ENCODE data around the gene TM9SF1. TPM values are rescaled to one million over a fixed set of nuclear protein-coding genes. Genes with fewer than 3 reads are reported as not detected.

The TM9SF1 gene
- total and polyA plus RNA-seq, 7 donors: 7.9 to 37.2 (median 33.5) TPM

DNA sequence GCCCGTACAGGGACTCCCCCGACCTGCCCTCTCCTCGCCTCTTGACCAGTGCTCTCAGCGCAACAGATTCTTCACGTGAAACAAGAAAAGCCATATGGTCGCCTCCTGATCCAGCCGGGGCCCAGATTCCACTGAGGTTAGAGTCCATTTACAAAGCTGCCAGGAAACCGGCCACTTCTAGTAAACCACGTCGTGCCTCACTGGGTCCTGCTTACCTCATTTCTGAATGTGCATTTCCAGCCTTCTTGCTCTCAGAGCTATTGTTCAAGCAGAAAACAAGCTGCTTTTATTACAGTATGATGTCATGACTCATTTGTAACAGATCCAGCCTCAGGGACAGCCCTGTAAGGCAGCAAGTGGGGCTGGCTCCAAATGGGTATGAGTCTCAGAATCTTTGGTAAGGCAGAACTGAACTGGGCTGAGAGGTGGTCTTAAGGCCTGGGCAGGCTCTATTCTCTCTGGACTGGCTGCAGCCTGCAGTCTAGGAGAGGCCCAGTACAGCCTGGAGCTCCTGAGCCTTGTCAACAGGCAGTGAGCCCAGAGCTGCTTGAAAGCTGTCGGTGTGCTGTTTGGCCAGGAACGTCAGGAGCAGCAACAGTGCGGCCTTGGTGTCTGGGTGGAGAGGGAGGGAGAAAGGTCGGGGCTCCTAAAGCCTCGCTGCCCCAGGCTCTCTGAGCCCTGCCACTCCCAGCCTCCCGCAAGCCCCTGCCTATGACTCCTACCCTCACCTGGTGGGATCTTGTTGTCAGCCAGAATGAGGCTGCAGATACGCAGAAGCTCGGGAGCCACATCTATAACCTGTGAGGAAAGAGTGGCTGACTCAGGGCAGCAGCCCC, 15.1 kb downstream of the TM9SF1 start:
- TF ChIP-seq POLR2A (IDR thresholded peaks at IDR 0.05) (no peak), POLR2AphosphoS5 (IDR thresholded peaks at IDR 0.05) (peak in 2 of 4 donors; percentile 45 to 69), EP300 (IDR thresholded peaks at IDR 0.05) (peak in 1 of 4 donors; percentile 32), CTCF (IDR thresholded peaks at IDR 0.05) (no peak)
- DNase-seq: no peak
- Histone ChIP-seq H3K4me1 (peaks cover 0 to 20% (median 19%) of the 10 kb centered on the region in 4 donors), H3K9me3 (no peaks in the 10 kb centered on the region), H3K36me3 (peaks cover 6 to 67% (median 29%) of the 10 kb centered on the region in 4 donors), H3K27ac (peak overlapping the region; percentile 64 to 93 (median 87)), H3K4me3 (no peak overlapping the region), H3K27me3 (no peaks in the 10 kb centered on the region)
- 71 to 80% methylated on average over 18 of the region's 18 CpGs for WGBS, 2 donors
- intact Hi-C loops (cut with DNase I): no loop called here

DNA sequence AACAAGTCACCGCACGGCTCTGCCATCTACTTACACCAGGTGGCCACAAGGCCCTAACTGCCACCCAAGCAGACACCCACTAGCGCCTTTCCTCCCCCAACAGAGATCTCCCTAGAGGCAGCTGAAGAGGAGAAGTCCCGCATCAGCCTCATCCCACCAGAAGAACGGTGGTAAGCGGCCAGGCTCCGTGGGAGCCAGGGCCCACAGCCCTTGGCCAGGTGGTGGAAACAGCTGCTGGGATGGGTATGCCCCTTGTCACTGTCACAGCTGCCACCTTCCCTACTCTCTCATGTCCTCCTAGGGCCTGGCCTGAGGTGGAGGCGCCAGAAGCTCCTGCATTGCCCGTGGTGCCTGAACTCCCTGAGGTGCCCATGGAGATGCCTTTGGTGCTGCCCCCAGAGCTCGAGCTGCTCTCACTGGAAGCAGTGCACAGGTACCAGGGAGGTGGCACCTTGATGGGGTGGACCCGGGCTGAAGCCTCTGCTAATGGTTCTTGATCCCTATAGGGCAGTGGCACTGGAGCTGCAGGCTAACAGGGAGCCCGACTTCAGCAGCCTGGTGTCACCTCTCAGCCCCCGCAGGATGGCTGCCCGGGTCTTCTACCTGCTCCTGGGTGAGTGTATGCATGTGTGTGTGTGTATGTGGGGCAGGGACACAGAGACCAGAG, 15.8 kb downstream of the TM9SF1 start:
- H3K9me3 ChIP-seq: no peaks in the 10 kb centered on the region
- intact Hi-C loops (cut with DNase I): no loop called here
- H3K4me3 ChIP-seq: no peak overlapping the region
- peak overlapping the region; percentile 64 to 93 (median 87) for H3K27ac ChIP-seq
- no peak for DNase-seq
- H3K4me1 ChIP-seq: peaks cover 0 to 20% (median 19%) of the 10 kb centered on the region in 4 donors
- TF ChIP-seq POLR2AphosphoS5 (IDR thresholded peaks at IDR 0.05): no peak
- TF ChIP-seq CTCF (IDR thresholded peaks at IDR 0.05): no peak
- TF ChIP-seq POLR2A (IDR thresholded peaks at IDR 0.05): no peak
- no peak for TF ChIP-seq EP300 (IDR thresholded peaks at IDR 0.05)
- H3K36me3 ChIP-seq: peaks cover 6 to 59% (median 24%) of the 10 kb centered on the region in 4 donors
- no peaks in the 10 kb centered on the region for H3K27me3 ChIP-seq
- 83 to 88% methylated on average over 14 of the region's 14 CpGs for WGBS, 2 donors

DNA sequence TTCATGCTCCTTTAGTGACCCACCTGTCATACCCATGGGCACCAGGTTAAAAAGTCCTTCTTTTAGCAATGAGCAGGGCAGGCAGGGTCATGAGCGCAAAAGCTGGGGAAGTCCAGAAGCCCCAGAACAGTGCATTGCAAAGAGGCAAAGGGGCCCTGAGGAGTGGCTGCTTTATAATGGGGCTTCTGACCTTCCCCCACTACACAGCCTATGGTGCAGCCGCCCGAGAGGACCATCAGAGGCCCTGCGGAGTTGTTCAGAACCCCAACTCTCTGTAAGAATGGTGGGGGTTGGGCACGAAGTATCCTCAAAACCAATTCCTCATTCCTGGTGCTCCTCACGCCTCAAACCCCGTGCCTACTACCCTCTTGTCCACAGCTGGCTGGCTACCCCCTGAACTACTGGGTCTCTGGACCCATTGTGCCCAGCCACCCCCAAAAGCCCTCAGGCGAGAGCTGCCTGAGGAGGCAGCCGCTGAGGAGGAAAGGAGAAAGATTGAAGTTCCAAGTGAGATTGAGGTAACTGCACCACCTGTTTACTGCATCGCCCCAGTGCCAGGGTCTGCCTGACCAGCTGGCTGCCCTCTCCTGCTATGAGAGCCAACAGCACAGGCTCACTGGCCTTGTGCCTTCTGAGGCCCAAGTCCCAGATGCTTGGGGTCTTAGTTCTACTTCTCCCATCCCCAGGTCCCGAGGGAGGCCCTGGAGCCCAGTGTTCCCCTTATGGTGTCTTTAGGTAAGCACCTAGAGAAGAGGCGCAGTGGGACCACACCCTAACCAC, 16.7 kb downstream of the TM9SF1 start:
- no peaks in the 10 kb centered on the region for H3K27me3 ChIP-seq
- intact Hi-C loops (cut with DNase I): no loop called here
- peaks cover 0 to 20% (median 19%) of the 10 kb centered on the region in 4 donors for H3K4me1 ChIP-seq
- 92% methylated on average over 12 of the region's 12 CpGs for WGBS, 2 donors
- no peak for DNase-seq
- no peaks in the 10 kb centered on the region for H3K9me3 ChIP-seq
- peak overlapping the region; percentile 64 to 93 (median 87) for H3K27ac ChIP-seq
- peaks cover 6 to 51% (median 17%) of the 10 kb centered on the region in 4 donors for H3K36me3 ChIP-seq
- H3K4me3 ChIP-seq: no peak overlapping the region
- TF ChIP-seq EP300 (IDR thresholded peaks at IDR 0.05): no peak
- no peak for TF ChIP-seq CTCF (IDR thresholded peaks at IDR 0.05)
- no peak for TF ChIP-seq POLR2AphosphoS5 (IDR thresholded peaks at IDR 0.05)
- no peak for TF ChIP-seq POLR2A (IDR thresholded peaks at IDR 0.05)

- TF ChIP-seq CTCF (IDR thresholded peaks at IDR 0.05): no peak
- TF ChIP-seq POLR2A (IDR thresholded peaks at IDR 0.05): no peak
- TF ChIP-seq EP300 (IDR thresholded peaks at IDR 0.05): no peak
- TF ChIP-seq POLR2AphosphoS5 (IDR thresholded peaks at IDR 0.05): no peak
- H3K4me1 ChIP-seq: peaks cover 0 to 23% (median 19%) of the 10 kb centered on the region in 4 donors
- intact Hi-C loops (cut with DNase I): no loop called here
- H3K36me3 ChIP-seq: peaks cover 5 to 44% (median 11%) of the 10 kb centered on the region in 4 donors
- 95 to 96% methylated on average over 14 of the region's 14 CpGs for WGBS, 2 donors
- no peak for DNase-seq
- H3K9me3 ChIP-seq: no peaks in the 10 kb centered on the region
- H3K27me3 ChIP-seq: no peaks in the 10 kb centered on the region
- peak overlapping the region in 2 of 4 donors; percentile 88 to 93 for H3K27ac ChIP-seq
- no peak overlapping the region for H3K4me3 ChIP-seq
These were observed 17.4 kb downstream of the TM9SF1 start for GRCh38 chr14:24177891-24178290.

Data from sigmoid colon (tissue), 7 donors.